ENCODE measurements around the gene B4GALT6.

DNA sequence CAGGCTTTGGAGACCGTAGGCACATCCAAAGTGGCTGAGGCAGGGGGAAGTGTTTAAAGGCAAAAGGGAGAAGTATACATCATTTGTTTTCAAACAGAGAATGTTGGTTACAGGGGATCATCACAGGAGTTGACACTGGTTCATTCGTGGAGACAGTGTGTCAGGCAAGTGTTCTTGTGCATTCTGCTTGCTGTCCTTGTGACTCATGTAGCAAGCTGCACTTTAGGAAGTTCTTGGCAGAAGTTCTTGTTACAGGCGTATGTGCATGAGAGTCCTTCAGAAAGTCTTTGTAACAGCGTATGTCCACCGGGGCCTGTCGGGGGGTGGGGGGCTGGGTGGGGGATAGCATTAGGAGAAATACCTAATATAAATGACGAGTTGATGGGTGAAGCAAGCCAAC is 36.5 kb upstream of the B4GALT6 start:
- TF ChIP-seq, protein P1, sequence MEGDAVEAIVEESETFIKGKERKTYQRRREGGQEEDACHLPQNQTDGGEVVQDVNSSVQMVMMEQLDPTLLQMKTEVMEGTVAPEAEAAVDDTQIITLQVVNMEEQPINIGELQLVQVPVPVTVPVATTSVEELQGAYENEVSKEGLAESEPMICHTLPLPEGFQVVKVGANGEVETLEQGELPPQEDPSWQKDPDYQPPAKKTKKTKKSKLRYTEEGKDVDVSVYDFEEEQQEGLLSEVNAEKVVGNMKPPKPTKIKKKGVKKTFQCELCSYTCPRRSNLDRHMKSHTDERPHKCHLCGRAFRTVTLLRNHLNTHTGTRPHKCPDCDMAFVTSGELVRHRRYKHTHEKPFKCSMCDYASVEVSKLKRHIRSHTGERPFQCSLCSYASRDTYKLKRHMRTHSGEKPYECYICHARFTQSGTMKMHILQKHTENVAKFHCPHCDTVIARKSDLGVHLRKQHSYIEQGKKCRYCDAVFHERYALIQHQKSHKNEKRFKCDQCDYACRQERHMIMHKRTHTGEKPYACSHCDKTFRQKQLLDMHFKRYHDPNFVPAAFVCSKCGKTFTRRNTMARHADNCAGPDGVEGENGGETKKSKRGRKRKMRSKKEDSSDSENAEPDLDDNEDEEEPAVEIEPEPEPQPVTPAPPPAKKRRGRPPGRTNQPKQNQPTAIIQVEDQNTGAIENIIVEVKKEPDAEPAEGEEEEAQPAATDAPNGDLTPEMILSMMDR (IDR thresholded peaks at IDR 0.05; ENCODE audit: insufficient read depth, low read depth, low read length): no peak
- no peak for TF ChIP-seq EZH2 (IDR thresholded peaks at IDR 0.05; ENCODE audit: insufficient read depth, low read length)
